Measurements from ENCODE around the gene CFAP251. TPM values are rescaled to one million over a fixed set of nuclear protein-coding genes. Genes with fewer than 3 reads are reported as not detected.
"Not testable (repeated sequence)": the region's sequence is repeated elsewhere in the genome, so short reads cannot be mapped to it uniquely, and the experiment has no call there.

CFAP251 gene
- total and polyA plus RNA-seq, 7 donors, result 0.68 to 3.0 (median 1.1) TPM; not detected in 1

DNA sequence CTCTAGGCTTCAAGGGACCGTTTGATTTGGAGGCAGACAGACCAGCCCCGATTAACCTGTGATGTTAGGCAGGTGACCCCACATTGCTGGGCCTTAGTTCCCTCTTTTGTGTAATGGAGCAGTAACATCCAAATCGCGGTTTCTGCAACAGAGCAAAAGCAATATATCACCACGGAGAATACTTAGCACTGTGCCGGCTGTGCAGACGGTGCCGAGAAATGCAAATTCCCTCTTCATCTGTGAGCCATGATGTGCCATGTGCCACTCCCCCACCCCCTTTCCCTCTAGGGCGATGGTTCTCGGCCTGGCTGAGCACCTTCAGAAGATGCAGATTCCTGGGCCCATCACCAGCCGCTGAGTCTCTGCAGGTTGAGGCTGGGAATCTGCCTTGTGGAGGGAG lies 114.2 kb downstream of the CFAP251 start:
- Histone ChIP-seq H3K27ac (no peak overlapping the region), H3K36me3 (peaks cover 0 to 26% (median 15%) of the 10 kb centered on the region in 4 donors), H3K4me1 (peaks cover 0 to 5% (median 0%) of the 10 kb centered on the region in 4 donors), H3K27me3 (no peaks in the 10 kb centered on the region), H3K4me3 (no peak overlapping the region), H3K9me3 (no peaks in the 10 kb centered on the region)
- WGBS, 2 donors, result 85 to 92% methylated on average over 11 of the region's 11 CpGs
- intact Hi-C loops (cut with DNase I), result loop anchor here (10.0 kb wide), 1 partner anchor 152 kb away; the partner anchor contains the start of gene LRRC43
- no peak for DNase-seq
- TF ChIP-seq, protein P1, sequence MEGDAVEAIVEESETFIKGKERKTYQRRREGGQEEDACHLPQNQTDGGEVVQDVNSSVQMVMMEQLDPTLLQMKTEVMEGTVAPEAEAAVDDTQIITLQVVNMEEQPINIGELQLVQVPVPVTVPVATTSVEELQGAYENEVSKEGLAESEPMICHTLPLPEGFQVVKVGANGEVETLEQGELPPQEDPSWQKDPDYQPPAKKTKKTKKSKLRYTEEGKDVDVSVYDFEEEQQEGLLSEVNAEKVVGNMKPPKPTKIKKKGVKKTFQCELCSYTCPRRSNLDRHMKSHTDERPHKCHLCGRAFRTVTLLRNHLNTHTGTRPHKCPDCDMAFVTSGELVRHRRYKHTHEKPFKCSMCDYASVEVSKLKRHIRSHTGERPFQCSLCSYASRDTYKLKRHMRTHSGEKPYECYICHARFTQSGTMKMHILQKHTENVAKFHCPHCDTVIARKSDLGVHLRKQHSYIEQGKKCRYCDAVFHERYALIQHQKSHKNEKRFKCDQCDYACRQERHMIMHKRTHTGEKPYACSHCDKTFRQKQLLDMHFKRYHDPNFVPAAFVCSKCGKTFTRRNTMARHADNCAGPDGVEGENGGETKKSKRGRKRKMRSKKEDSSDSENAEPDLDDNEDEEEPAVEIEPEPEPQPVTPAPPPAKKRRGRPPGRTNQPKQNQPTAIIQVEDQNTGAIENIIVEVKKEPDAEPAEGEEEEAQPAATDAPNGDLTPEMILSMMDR (IDR thresholded peaks at IDR 0.05), result no peak
- TF ChIP-seq POLR2A (IDR thresholded peaks at IDR 0.05), result no peak
- no peak for TF ChIP-seq EP300 (IDR thresholded peaks at IDR 0.05)
- no peak for TF ChIP-seq POLR2AphosphoS5 (IDR thresholded peaks at IDR 0.05)

DNA sequence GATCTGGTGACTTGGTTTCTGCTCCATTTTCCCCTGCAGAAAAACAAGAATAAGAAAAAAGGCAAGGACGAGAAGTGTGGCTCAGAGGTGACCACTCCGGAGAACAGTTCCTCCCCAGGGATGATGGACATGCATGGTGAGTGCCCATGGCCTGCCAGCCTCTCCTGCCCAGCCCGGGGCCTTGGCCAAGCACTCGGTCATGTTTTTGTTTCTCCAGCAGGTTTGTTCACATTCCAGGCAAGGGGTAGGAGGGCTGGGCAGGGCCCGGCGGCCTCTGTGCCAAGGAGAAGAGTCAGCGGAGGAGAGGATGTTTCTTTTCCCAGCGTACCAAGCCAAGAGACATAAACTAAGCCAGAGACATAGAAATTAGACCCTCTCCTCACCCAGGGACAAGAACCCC lies 116.9 kb downstream of the CFAP251 start:
- H3K27me3 ChIP-seq, result no peaks in the 10 kb centered on the region
- H3K9me3 ChIP-seq, result no peaks in the 10 kb centered on the region
- no peak overlapping the region for H3K4me3 ChIP-seq
- H3K27ac ChIP-seq, result no peak overlapping the region
- 68 to 88% methylated on average over 8 of the region's 8 CpGs for WGBS, 2 donors
- intact Hi-C loops (cut with DNase I), result loop anchor here (10.0 kb wide), 1 partner anchor 150 kb away; the partner anchor contains the start of gene LRRC43
- no peaks in the 10 kb centered on the region for H3K4me1 ChIP-seq
- peaks cover 0 to 38% (median 15%) of the 10 kb centered on the region in 4 donors for H3K36me3 ChIP-seq
- no peak for DNase-seq
- TF ChIP-seq POLR2AphosphoS5 (IDR thresholded peaks at IDR 0.05), result no peak
- TF ChIP-seq, protein P1 (IDR thresholded peaks at IDR 0.05), result no peak
- no peak for TF ChIP-seq POLR2A (IDR thresholded peaks at IDR 0.05)
- no peak for TF ChIP-seq EP300 (IDR thresholded peaks at IDR 0.05)

DNA sequence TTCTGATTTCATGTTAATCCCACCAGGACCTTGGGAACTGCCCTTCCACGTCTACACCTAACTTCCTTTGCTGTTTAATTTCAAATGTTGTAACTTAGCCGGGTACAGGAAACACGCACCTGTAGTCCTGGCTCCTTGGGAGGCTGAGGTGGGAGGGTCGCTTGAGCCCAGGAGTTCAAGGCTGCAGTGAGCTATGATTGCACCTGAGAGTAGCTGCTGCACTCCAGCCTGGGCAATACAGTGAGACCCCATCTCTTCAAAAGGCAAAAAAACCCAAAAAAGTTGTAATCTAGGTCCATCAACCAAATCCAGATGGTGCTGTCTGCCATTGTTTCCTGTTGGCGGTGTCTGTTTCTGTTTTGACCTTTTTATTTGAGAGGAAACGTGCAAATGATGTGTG lies 117.8 kb downstream of the CFAP251 start:
- Histone ChIP-seq H3K4me1 (no peaks in the 10 kb centered on the region), H3K27ac (no peak overlapping the region), H3K9me3 (no peaks in the 10 kb centered on the region), H3K27me3 (no peaks in the 10 kb centered on the region), H3K36me3 (peaks cover 0 to 38% (median 15%) of the 10 kb centered on the region in 4 donors), H3K4me3 (no peak overlapping the region)
- WGBS, 2 donors, result 88 to 92% methylated on average over 6 of the region's 6 CpGs
- intact Hi-C loops (cut with DNase I), result loop anchor here (10.0 kb wide), 1 partner anchor 149 kb away; the partner anchor contains the start of gene LRRC43
- TF ChIP-seq POLR2AphosphoS5 (IDR thresholded peaks at IDR 0.05) (no peak), EP300 (IDR thresholded peaks at IDR 0.05) (no peak), POLR2A (IDR thresholded peaks at IDR 0.05) (no peak)
- TF ChIP-seq, protein P1 (IDR thresholded peaks at IDR 0.05), result no peak
- no peak for DNase-seq

DNA sequence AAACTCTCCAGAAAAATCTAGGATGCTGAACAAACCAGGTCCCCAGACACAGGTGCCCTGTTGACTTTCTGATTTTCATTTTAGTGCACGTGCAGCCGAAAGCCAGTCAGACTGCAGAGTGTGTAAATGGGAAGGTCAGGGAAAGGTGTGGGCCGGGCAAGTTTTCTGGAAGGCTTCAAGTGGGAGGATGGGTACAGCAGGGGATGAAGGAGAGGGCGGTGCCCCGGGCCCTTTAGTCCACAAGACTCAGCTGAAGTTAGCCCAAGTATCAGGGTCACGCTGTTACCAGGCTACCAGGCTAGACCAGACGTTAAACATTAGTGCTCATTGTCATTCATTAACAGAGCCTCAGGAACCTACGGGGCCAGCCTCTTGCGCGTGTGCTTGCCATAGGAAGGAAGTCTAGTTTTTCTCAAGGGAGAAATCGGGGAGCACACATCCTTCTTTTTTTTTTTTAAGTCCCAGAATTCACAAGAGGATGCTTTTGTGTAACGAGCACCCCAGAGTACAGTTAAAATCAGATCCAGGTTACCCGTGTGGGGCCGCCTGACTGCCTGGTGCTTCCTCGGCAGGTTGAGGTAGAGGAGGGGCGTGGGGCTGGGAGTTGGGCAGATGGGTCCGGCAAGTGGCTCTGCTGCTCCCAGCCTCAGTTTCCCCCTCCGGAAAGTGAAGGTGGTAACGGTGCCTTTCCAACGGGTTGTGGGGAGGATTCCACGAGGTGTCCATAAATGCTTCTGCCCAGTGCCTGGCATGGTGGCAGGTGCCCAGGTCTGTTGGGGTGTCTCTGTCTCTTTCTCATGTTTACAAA lies 122.4 kb downstream of the CFAP251 start:
- no peak overlapping the region for H3K4me3 ChIP-seq
- no peak for DNase-seq
- WGBS, 2 donors, result 29 to 72% methylated on average over 21 of the region's 21 CpGs
- intact Hi-C loops (cut with DNase I), result no loop called here
- TF ChIP-seq, protein P1 (IDR thresholded peaks at IDR 0.05), result no peak
- TF ChIP-seq POLR2AphosphoS5 (IDR thresholded peaks at IDR 0.05) (no peak), EP300 (IDR thresholded peaks at IDR 0.05) (no peak), POLR2A (IDR thresholded peaks at IDR 0.05) (no peak)
- H3K27ac ChIP-seq, result no peak overlapping the region
- H3K4me1 ChIP-seq, result no peaks in the 10 kb centered on the region
- H3K9me3 ChIP-seq, result no peaks in the 10 kb centered on the region
- H3K27me3 ChIP-seq, result no peaks in the 10 kb centered on the region
- H3K36me3 ChIP-seq, result peaks cover 9 to 59% (median 14%) of the 10 kb centered on the region in 4 donors

DNA sequence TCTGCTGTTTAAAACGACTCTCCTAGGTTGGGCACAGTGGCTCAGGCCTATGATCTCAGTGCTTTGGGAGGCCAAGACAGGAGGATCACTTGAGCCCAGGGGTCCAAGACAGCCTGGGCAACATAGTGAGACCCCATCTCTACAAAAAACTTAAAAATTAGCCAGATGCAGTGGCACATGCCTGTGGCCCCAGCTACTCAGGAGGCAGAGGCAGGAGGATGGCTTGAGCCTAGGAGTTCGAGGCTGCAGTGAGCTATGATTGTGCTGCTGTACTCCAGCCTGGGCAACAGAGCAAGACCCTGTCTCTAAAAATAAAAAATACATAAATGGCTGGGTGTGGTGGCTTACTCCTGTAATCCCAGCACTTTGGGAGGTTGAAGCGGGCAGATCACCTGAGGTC lies 123.1 kb downstream of the CFAP251 start:
- H3K27me3 ChIP-seq; H3K9me3 ChIP-seq; DNase-seq; H3K27ac ChIP-seq; H3K4me3 ChIP-seq; H3K4me1 ChIP-seq; intact Hi-C loops (cut with DNase I): not testable (repeated sequence)
- 90 to 97% methylated on average over 3 of the region's 3 CpGs for WGBS, 2 donors
- H3K36me3 ChIP-seq, result peaks cover 9 to 59% (median 11%) of the 10 kb centered on the region in 4 donors

Measured in sigmoid colon (tissue), 7 donors.